GM12878 (cell line): ENCODE measurements around the gene NBPF1.

Experiments used
- BRCA1 ChIP-seq: IDR thresholded peaks from 2 replicates; pipeline ENCODE4 v1.6.1; 2011; ENCODE audit warnings: low read depth, low read length, improper control_type of control experiment
- CREM ChIP-seq: IDR thresholded peaks from 2 replicates; pipeline ENCODE4 v1.6.1; 2014; ENCODE audit warnings: antibody characterized with exemption, low read depth
- NRF1 ChIP-seq: conservative IDR thresholded peaks from 2 replicates; pipeline ENCODE4 v1.6.1; 2011; ENCODE audit warnings: mild to moderate bottlenecking, low read depth, low read length, improper control_type of control experiment
- TAF1 ChIP-seq: IDR thresholded peaks from 2 replicates; pipeline ENCODE4 v1.6.1; 2011; ENCODE audit warnings: mild to moderate bottlenecking, low read depth, low read length, borderline replicate concordance
- YY1 ChIP-seq: IDR thresholded peaks from 2 replicates; pipeline ENCODE4 v1.6.1; 2011; ENCODE audit warnings: low read depth, mild to moderate bottlenecking, low read length
- TF ChIP-seq, protein P1 (sequence below), 3 experiments: IDR thresholded peaks in 2 of 3; conservative IDR thresholded peaks in 1 of 3; 2 replicates each; pipeline ENCODE4 v1.5.1; 2011; ENCODE audit warnings: low read depth in 3 of 3, low read length in 3 of 3, mild to moderate bottlenecking in 3 of 3, control low read depth in 2 of 3, moderate library complexity in 2 of 3, inconsistent platforms in 1 of 3, mixed read lengths in 1 of 3; ENCODE audit not compliant: control insufficient read depth in 2 of 3, insufficient read depth in 1 of 3; ENCODE audit errors: extremely low read depth in 1 of 3

DNA sequence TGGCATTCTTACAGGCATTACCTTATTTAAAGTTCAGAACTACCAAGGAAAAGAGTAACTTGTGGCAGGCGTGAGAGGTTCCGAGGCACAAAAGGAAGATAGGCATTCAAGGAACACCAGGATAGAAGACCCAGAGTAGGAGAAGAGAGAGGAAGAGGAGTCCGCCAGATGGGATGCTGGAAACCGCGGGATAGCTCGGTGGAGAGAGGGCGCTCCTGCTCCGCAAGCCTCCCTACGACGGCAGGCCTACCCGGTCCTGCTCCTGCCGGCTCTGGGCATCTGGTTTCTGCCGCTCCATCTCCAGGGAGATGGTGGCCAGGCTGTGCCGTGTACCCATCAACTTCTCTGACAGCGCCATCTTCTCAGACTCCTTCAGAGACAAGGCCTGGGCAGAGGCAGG, 5.4 kb upstream of the NBPF1 start:
- no peak for TF ChIP-seq CREM
- no peak for TF ChIP-seq TAF1
- no peak for TF ChIP-seq YY1
- TF ChIP-seq, protein P1, sequence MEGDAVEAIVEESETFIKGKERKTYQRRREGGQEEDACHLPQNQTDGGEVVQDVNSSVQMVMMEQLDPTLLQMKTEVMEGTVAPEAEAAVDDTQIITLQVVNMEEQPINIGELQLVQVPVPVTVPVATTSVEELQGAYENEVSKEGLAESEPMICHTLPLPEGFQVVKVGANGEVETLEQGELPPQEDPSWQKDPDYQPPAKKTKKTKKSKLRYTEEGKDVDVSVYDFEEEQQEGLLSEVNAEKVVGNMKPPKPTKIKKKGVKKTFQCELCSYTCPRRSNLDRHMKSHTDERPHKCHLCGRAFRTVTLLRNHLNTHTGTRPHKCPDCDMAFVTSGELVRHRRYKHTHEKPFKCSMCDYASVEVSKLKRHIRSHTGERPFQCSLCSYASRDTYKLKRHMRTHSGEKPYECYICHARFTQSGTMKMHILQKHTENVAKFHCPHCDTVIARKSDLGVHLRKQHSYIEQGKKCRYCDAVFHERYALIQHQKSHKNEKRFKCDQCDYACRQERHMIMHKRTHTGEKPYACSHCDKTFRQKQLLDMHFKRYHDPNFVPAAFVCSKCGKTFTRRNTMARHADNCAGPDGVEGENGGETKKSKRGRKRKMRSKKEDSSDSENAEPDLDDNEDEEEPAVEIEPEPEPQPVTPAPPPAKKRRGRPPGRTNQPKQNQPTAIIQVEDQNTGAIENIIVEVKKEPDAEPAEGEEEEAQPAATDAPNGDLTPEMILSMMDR (IDR thresholded peaks at IDR 0.05 in 2 of 3, conservative IDR thresholded peaks at IDR 0.05 in 1 of 3; ENCODE audit: control insufficient read depth in 2 of 3, extremely low read depth in 1 of 3, insufficient read depth in 1 of 3, low read depth in 3 of 3, low read length in 3 of 3) = no peak
- TF ChIP-seq BRCA1 = no peak
- TF ChIP-seq NRF1 = no peak
